GM21786 (cell line): ENCODE results near the gene FRAS1.

ENCODE experiments used
- ATAC-seq: cut with Tn5 transposase; IDR thresholded peaks from one replicate; pipeline ENCODE4 v1.9.1; 2021; ENCODE audit not compliant: unreplicated experiment

The FRAS1 gene

GRCh38 chr4:78567500-78568060, 510.5 kb downstream of the FRAS1 start:
- ATAC-seq, result peak; percentile 1

GRCh38 chr4:78568640-78569305, 511.6 kb downstream of the FRAS1 start:
- peak; percentile 61 for ATAC-seq

GRCh38 chr4:78569306-78569821, 512.2 kb downstream of the FRAS1 start:
- no peak for ATAC-seq

GRCh38 chr4:78570117-78570516, 513.0 kb downstream of the FRAS1 start:
- no peak for ATAC-seq

GRCh38 chr4:78571804-78572203, 514.7 kb downstream of the FRAS1 start:
- no peak for ATAC-seq

- ATAC-seq, result no peak
Observed at GRCh38 chr4:78578674-78579425, 521.7 kb downstream of the FRAS1 start.

DNA sequence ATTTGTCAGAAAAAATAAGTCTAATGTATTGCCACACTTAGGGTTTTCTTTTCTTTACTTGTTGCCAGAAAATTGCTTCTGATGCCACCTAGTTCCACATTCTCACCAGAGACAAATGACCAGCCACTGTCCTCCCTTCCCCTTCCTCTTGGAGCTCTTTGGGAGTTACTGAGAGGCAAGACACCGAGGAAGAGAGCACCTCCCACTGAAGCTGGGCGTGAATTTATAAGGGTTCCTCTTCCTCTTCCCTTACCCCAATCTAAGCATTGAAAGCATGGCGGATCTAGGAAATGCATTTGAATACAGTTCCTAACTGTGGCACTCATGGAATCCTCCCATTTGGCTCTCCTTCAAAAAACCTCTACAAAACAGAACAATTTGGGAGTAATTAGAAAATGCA, 524.5 kb downstream of the FRAS1 start:
- no peak for ATAC-seq

- no peak for ATAC-seq
Observed at GRCh38 chr4:78584863-78585547, 527.9 kb downstream of the FRAS1 start.

GRCh38 chr4:78585633-78586032, 528.5 kb downstream of the FRAS1 start:
- ATAC-seq, result no peak

- ATAC-seq, result no peak
Observed at GRCh38 chr4:78588894-78589545, 531.9 kb downstream of the FRAS1 start.

DNA sequence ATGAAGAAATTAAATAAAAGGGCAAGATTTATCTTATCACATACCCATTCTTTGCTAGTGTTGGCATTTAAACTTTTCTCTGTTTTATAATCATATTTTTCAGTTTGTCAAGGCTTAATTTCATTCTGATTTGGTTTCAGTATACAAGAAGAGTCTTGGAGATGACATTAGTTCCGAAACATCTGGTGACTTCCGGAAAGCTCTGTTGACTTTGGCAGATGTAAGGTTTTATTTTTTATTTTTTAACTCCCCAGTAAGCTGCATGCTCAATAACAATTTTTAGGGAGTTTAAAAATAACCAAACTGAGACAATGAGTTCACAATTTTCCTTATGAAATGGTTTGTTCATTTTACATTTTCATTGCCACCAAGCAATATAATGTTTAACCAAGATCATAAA, 534.3 kb downstream of the FRAS1 start:
- no peak for ATAC-seq

DNA sequence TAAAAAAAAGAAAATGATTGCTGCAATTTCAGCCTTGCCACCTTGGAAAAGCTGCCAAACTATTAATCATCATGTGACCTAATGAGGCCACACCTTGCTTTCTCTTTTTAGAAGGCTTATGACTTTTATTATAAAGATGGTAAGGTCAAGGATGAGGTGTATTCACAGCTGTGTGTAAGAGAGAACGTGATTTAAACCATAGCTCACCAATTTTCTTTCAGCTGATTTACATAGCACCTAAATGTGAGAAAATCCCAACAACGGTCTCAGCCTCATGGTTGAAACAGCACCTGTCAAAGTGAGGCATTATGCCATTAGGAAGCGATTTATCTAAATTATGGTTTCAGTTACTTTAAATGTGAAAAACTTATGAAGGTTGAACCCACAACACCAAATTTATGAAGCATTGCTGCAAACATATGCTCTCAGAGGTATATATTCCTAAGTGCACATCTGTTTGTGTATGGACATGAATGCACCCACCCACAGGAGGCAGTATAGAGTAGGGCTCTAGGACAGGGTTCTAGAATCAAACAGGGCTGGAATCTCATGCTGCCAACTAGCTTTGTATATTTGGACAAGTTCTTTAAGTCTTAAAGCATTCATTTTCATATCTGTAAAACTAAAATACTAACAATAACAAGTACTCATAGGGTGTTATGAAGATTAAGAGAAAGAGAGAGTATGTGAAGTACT, 535.1 kb downstream of the FRAS1 start:
- peak; percentile 59 for ATAC-seq
